Kidney epithelial cell (primary cell): ENCODE results near the gene KRR1. TPM values are rescaled to one million over a fixed set of nuclear protein-coding genes. Genes with fewer than 3 reads are reported as not detected.
"Not testable (repeated sequence)": the region's sequence is repeated elsewhere in the genome, so short reads cannot be mapped to it uniquely, and the experiment has no call there.

Source experiments
- DNase-seq: peaks from one replicate; pipeline ENCODE4 v3.0.0-alpha.2; 2010; ENCODE audit warnings: low read depth
- H3K27me3 ChIP-seq: 2 replicates; pipeline ENCODE4 v1.6.0; 2011; ENCODE audit warnings: low read length; ENCODE audit not compliant: control insufficient read depth, insufficient read depth
- H3K36me3 ChIP-seq: 2 replicates; pipeline ENCODE4 v1.5.1; 2011; ENCODE audit warnings: low read length; ENCODE audit not compliant: control insufficient read depth, insufficient read depth
- H3K4me3 ChIP-seq: 2 replicates; pipeline ENCODE4 v1.5.1; 2011; ENCODE audit warnings: low read depth, mild to moderate bottlenecking, control low read depth, low read length
- total RNA-seq: library from RNA; depleted of rRNA; stranded (reverse); fragments of >200 nt; gene quantifications from 2 replicates; pipeline ENCODE4 v1.2.3, GENCODE V29; 2015
- TF ChIP-seq, protein P1 (sequence below): IDR thresholded peaks from 2 replicates; pipeline ENCODE4 v1.5.1; 2011; ENCODE audit warnings: mild to moderate bottlenecking, moderate library complexity, low read length, control low read depth, inconsistent platforms; ENCODE audit not compliant: insufficient read depth, poor library complexity, severe bottlenecking

The KRR1 gene
- total RNA-seq, 1 donor from 2014 or later, result 31.2 TPM

GRCh38 chr12:75452675-75453330, 58.6 kb downstream of the KRR1 start:
- TF ChIP-seq, protein P1, sequence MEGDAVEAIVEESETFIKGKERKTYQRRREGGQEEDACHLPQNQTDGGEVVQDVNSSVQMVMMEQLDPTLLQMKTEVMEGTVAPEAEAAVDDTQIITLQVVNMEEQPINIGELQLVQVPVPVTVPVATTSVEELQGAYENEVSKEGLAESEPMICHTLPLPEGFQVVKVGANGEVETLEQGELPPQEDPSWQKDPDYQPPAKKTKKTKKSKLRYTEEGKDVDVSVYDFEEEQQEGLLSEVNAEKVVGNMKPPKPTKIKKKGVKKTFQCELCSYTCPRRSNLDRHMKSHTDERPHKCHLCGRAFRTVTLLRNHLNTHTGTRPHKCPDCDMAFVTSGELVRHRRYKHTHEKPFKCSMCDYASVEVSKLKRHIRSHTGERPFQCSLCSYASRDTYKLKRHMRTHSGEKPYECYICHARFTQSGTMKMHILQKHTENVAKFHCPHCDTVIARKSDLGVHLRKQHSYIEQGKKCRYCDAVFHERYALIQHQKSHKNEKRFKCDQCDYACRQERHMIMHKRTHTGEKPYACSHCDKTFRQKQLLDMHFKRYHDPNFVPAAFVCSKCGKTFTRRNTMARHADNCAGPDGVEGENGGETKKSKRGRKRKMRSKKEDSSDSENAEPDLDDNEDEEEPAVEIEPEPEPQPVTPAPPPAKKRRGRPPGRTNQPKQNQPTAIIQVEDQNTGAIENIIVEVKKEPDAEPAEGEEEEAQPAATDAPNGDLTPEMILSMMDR, result no peak
- no peaks in the 10 kb centered on the region for H3K36me3 ChIP-seq
- no peak for DNase-seq
- no peak overlapping the region for H3K4me3 ChIP-seq
- no peaks in the 10 kb centered on the region for H3K27me3 ChIP-seq

GRCh38 chr12:75447691-75448393, 63.6 kb downstream of the KRR1 start:
- Histone ChIP-seq H3K4me3 (no peak overlapping the region), H3K27me3 (no peaks in the 10 kb centered on the region), H3K36me3 (no peaks in the 10 kb centered on the region)
- TF ChIP-seq, protein P1, result no peak
- no peak for DNase-seq

DNA sequence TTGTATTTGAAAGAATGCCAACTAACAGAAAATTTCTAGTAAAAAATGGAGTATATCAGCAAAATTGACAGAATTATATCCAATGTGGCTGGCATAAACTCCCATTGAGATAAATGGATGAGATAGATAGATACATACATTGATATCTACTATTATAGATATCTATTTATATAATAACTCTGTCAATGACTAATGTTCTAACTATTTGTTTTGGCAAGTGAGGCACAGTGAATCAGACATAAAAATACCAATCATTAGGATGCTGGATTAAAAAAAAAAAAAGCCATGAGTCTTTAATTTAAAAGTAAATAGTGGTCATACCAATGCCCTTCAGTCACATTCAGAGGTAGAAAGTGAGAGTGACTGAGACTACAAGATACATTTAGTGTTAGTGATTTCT, 64.6 kb downstream of the KRR1 start:
- Histone ChIP-seq H3K4me3 (no peak overlapping the region), H3K27me3 (no peaks in the 10 kb centered on the region), H3K36me3 (no peaks in the 10 kb centered on the region)
- DNase-seq, result no peak
- TF ChIP-seq, protein P1, result no peak

DNA sequence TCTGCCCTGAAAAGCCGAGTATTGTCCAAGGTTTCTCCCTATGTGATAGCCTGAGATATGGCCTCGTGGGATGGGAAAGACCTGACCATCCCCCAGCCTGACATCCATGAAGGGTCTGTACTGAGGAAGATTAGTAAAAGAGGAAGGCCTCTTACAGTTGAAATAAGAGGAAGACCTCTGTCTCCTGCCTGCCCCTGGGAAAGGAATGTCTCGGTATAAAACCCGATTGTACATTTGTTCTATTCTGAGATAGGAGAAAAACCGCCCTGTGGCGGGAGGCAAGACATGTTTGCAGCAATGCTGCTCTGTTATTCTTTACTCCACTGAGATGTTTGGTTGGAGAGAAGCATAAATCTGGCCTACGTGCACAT, 66.3 kb downstream of the KRR1 start:
- DNase-seq, H3K27me3 ChIP-seq, H3K4me3 ChIP-seq, H3K36me3 ChIP-seq: not testable (repeated sequence)

- TF ChIP-seq, protein P1, result no peak
- Histone ChIP-seq H3K4me3 (no peak overlapping the region), H3K27me3 (no peaks in the 10 kb centered on the region), H3K36me3 (no peaks in the 10 kb centered on the region)
- DNase-seq, result no peak
These were observed 66.8 kb downstream of the KRR1 start for GRCh38 chr12:75444429-75445136.

GRCh38 chr12:75443709-75444108, 67.7 kb downstream of the KRR1 start:
- DNase-seq, result no peak
- no peaks in the 10 kb centered on the region for H3K36me3 ChIP-seq
- no peaks in the 10 kb centered on the region for H3K27me3 ChIP-seq
- TF ChIP-seq, protein P1, result no peak
- no peak overlapping the region for H3K4me3 ChIP-seq

DNA sequence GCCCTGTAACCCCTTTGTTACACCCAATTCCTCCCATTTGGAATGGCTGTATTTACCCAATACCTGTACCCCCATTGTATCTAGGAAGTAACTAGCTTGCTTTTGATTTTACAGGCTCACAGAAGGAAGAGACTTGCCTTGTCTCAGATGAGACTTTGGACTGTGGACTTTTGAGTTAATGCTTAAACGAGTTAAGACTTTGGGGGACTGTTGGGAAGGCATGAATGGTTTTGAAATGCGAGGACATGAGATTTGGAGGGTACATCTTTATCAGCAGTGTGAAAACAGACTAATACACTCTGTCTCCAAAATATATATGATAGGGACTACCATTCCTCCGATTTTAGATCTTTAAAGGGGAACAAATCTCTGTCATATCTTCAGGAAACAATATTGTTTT, 69.0 kb downstream of the KRR1 start:
- DNase-seq, H3K27me3 ChIP-seq, H3K36me3 ChIP-seq, H3K4me3 ChIP-seq: not testable (repeated sequence)

GRCh38 chr12:75441687-75442449, 69.5 kb downstream of the KRR1 start:
- not testable (repeated sequence) for H3K36me3 ChIP-seq, H3K4me3 ChIP-seq, DNase-seq, H3K27me3 ChIP-seq
